WTC11 (cell line): ENCODE measurements around the gene PRKAR1B. TPM values are rescaled to one million over a fixed set of nuclear protein-coding genes. Genes with fewer than 3 reads are reported as not detected.

Source experiments
- ATAC-seq: fragments of 200-7000 bp; cut with Tn5 transposase; 2 replicates; pipeline ENCODE4 v1.10.0; 2021; ENCODE audit warnings: mild to moderate bottlenecking, moderate library complexity
- CTCF ChIA-PET: fragments of 300-600 bp; sonication (Branson Sonifier 250); formaldehyde crosslinking; loops from one replicate; lab custom pipeline; 2021; ENCODE audit warnings: antibody characterized with exemption; lab: Charles Lee
- POLR2A ChIA-PET: fragments of 350-600 bp; sonication (Branson Sonifier 250); formaldehyde crosslinking; loops from one replicate; lab custom pipeline; 2021; ENCODE audit warnings: antibody characterized with exemption; lab: Charles Lee
- DNase-seq: peaks from one replicate; pipeline ENCODE4 v3.0.0; 2021; ENCODE audit warnings: low spot score
- H3K27ac Mint-ChIP-seq: 2 replicates; pipeline ENCODE4 v1.8.0; 2021; ENCODE audit warnings: mixed read lengths
- H3K27me3 Mint-ChIP-seq: 2 replicates; pipeline ENCODE4 v1.8.0; 2021; ENCODE audit warnings: low read depth, mild to moderate bottlenecking, moderate library complexity, mixed read lengths
- H3K36me3 Mint-ChIP-seq: 2 replicates; pipeline ENCODE4 v1.8.0; 2021; ENCODE audit warnings: mixed read lengths
- H3K4me1 Mint-ChIP-seq: 2 replicates; pipeline ENCODE4 v1.8.0; 2022; ENCODE audit warnings: mixed read lengths
- H3K4me3 Mint-ChIP-seq: 2 replicates; pipeline ENCODE4 v1.8.0; 2021; ENCODE audit warnings: mild to moderate bottlenecking, moderate library complexity, mixed read lengths
- H3K9me3 Mint-ChIP-seq: 2 replicates; pipeline ENCODE4 v1.8.0; 2021; ENCODE audit warnings: mixed read lengths
- AR ChIP-seq: fragments of 250-450 bp; sonication (Bioruptor Pico); IDR thresholded peaks from 2 replicates; pipeline ENCODE4 v1.9.0; 2021; ENCODE audit warnings: mild to moderate bottlenecking
- CDX4 ChIP-seq: fragments of 250-450 bp; sonication (Bioruptor Pico); IDR thresholded peaks from 2 replicates; pipeline ENCODE4 v1.9.0; 2021; ENCODE audit warnings: moderate library complexity, mild to moderate bottlenecking, inconsistent platforms, borderline replicate concordance
- ELF4 ChIP-seq: sonication (generic); formaldehyde crosslinking; IDR thresholded peaks from 2 replicates; pipeline ENCODE4 v1.8.1; 2022; ENCODE audit warnings: low read depth, mild to moderate bottlenecking, moderate library complexity, missing genetic modification reagents
- FOXJ3 ChIP-seq: sonication (generic); formaldehyde crosslinking; IDR thresholded peaks from 2 replicates; pipeline ENCODE4 v1.9.0; 2021; ENCODE audit warnings: missing genetic modification reagents, mild to moderate bottlenecking, borderline replicate concordance
- FOXK1 ChIP-seq: sonication (generic); formaldehyde crosslinking; IDR thresholded peaks from 2 replicates; pipeline ENCODE4 v1.8.0; 2022; ENCODE audit warnings: mild to moderate bottlenecking, moderate library complexity, missing genetic modification reagents
- HMGA2 ChIP-seq: fragments of 250-450 bp; sonication (Bioruptor Pico); IDR thresholded peaks from 2 replicates; pipeline ENCODE4 v1.4.0; 2021; ENCODE audit warnings: mild to moderate bottlenecking, moderate library complexity
- HMGXB4 ChIP-seq: sonication (generic); formaldehyde crosslinking; IDR thresholded peaks from 2 replicates; pipeline ENCODE4 v1.8.1; 2023; ENCODE audit warnings: mild to moderate bottlenecking, moderate library complexity, missing genetic modification reagents
- JUN ChIP-seq: sonication (generic); formaldehyde crosslinking; IDR thresholded peaks from 2 replicates; pipeline ENCODE4 v1.8.0; 2023; ENCODE audit warnings: mild to moderate bottlenecking, missing genetic modification reagents
- KAT7 ChIP-seq: sonication (generic); formaldehyde crosslinking; IDR thresholded peaks from 2 replicates; pipeline ENCODE4 v1.8.1; 2023; ENCODE audit warnings: missing genetic modification reagents, mild to moderate bottlenecking, borderline replicate concordance
- MLX ChIP-seq: sonication (generic); formaldehyde crosslinking; IDR thresholded peaks from 2 replicates; pipeline ENCODE4 v1.8.1; 2023; ENCODE audit warnings: mild to moderate bottlenecking, missing genetic modification reagents, moderate library complexity
- PRRX2 ChIP-seq: fragments of 250-450 bp; sonication (Bioruptor Pico); IDR thresholded peaks from 2 replicates; pipeline ENCODE4 v1.8.0; 2021; ENCODE audit warnings: mild to moderate bottlenecking
- SMAD3 ChIP-seq: sonication (generic); formaldehyde crosslinking; IDR thresholded peaks from 2 replicates; pipeline ENCODE4 v1.8.0; 2022; ENCODE audit warnings: missing genetic modification reagents, mild to moderate bottlenecking, borderline replicate concordance
- STAT6 ChIP-seq: sonication (generic); formaldehyde crosslinking; conservative IDR thresholded peaks from 2 replicates; pipeline ENCODE4 v1.8.1; 2023; ENCODE audit warnings: mild to moderate bottlenecking, low read depth, missing genetic modification reagents, moderate library complexity
- TCF7 ChIP-seq: sonication (generic); formaldehyde crosslinking; IDR thresholded peaks from 2 replicates; pipeline ENCODE4 v1.8.0; 2022; ENCODE audit warnings: mild to moderate bottlenecking, low read depth, missing genetic modification reagents, moderate library complexity
- TEAD4 ChIP-seq: sonication (generic); formaldehyde crosslinking; IDR thresholded peaks from 2 replicates; pipeline ENCODE4 v1.8.0; 2022; ENCODE audit warnings: mild to moderate bottlenecking, missing genetic modification reagents
- USF2 ChIP-seq: sonication (generic); formaldehyde crosslinking; IDR thresholded peaks from 2 replicates; pipeline ENCODE4 v1.8.1; 2023; ENCODE audit warnings: mild to moderate bottlenecking, missing genetic modification reagents, moderate library complexity
- ZNF121 ChIP-seq: sonication (generic); formaldehyde crosslinking; IDR thresholded peaks from 2 replicates; pipeline ENCODE4 v1.8.0; 2023; ENCODE audit warnings: missing genetic modification reagents
- ZNF317 ChIP-seq: sonication (generic); formaldehyde crosslinking; IDR thresholded peaks from 2 replicates; pipeline ENCODE4 v1.8.1; 2023; ENCODE audit warnings: low read depth, mild to moderate bottlenecking, moderate library complexity, missing genetic modification reagents, borderline replicate concordance
- total RNA-seq: library from RNA; stranded (reverse); gene quantifications from 3 replicates; pipeline ENCODE4 v1.2.3, GENCODE V29; 2021

The PRKAR1B gene
- total RNA-seq, 1 experiment from 2014 or later = 43.6 TPM

- POLR2A ChIA-PET = no interaction called here
- TF ChIP-seq TCF7 (CRISPR knock-in tag) = no peak
- no peak for TF ChIP-seq SMAD3
- H3K4me1 Mint-ChIP-seq = peaks cover 11% of the 10 kb centered on the region
- H3K36me3 Mint-ChIP-seq = no peaks in the 10 kb centered on the region; the same call in 1 of the 2 replicates
- no peaks in the 10 kb centered on the region for H3K9me3 Mint-ChIP-seq
- no peak for ATAC-seq
- DNase-seq = no peak
- H3K27ac Mint-ChIP-seq = no peak overlapping the region
- CTCF ChIA-PET = interaction anchor here (1.2 kb wide), 1 partner anchor 204 kb away, joined by 3 read pairs; no protein-coding TSS in a partner anchor
- H3K4me3 Mint-ChIP-seq = no peak overlapping the region
- H3K27me3 Mint-ChIP-seq = peaks cover 37% of the 10 kb centered on the region
Observed at GRCh38 chr7:526460-527034, 200.5 kb downstream of the PRKAR1B start.

GRCh38 chr7:525740-526139, 201.3 kb downstream of the PRKAR1B start:
- POLR2A ChIA-PET = no interaction called here
- CTCF ChIA-PET = interaction anchor here (1.2 kb wide), 1 partner anchor 204 kb away, joined by 3 read pairs; no protein-coding TSS in a partner anchor
- peaks cover 45% of the 10 kb centered on the region for H3K27me3 Mint-ChIP-seq
- no peak overlapping the region for H3K4me3 Mint-ChIP-seq
- ATAC-seq (no peak), DNase-seq (no peak)
- H3K4me1 Mint-ChIP-seq = peaks cover 11% of the 10 kb centered on the region
- H3K27ac Mint-ChIP-seq = no peak overlapping the region
- TF ChIP-seq KAT7 (CRISPR knock-in tag) (no peak), FOXJ3 (no peak), PRRX2 (CRISPR knock-in tag) (no peak), MLX (CRISPR knock-in tag) (no peak), JUN (CRISPR knock-in tag) (no peak), STAT6 (no peak), HMGXB4 (no peak), FOXK1 (CRISPR knock-in tag) (no peak), USF2 (CRISPR knock-in tag) (no peak), ZNF317 (CRISPR knock-in tag) (no peak), HMGA2 (CRISPR knock-in tag) (no peak), TEAD4 (no peak), CDX4 (CRISPR knock-in tag) (no peak), ELF4 (no peak)
- no peaks in the 10 kb centered on the region for H3K9me3 Mint-ChIP-seq
- no peaks in the 10 kb centered on the region; the same call in 1 of the 2 replicates for H3K36me3 Mint-ChIP-seq

- no peaks in the 10 kb centered on the region; the same call in 1 of the 2 replicates for H3K36me3 Mint-ChIP-seq
- ATAC-seq (no peak), DNase-seq (no peak)
- no peak overlapping the region for H3K4me3 Mint-ChIP-seq
- POLR2A ChIA-PET = no interaction called here
- no peaks in the 10 kb centered on the region for H3K9me3 Mint-ChIP-seq
- CTCF ChIA-PET = no interaction called here
- H3K27me3 Mint-ChIP-seq = peaks cover 46% of the 10 kb centered on the region
- peaks cover 11% of the 10 kb centered on the region for H3K4me1 Mint-ChIP-seq
- no peak overlapping the region for H3K27ac Mint-ChIP-seq
- TF ChIP-seq AR (CRISPR knock-in tag) = no peak
- peak; percentile 75 for TF ChIP-seq ZNF121 (CRISPR knock-in tag)
Observed at GRCh38 chr7:524800-525199, 202.3 kb downstream of the PRKAR1B start.
